ENCODE results near the gene RIPK4. TPM values are rescaled to one million over a fixed set of nuclear protein-coding genes. Genes with fewer than 3 reads are reported as not detected.

The RIPK4 gene
- total and polyA plus RNA-seq, 2 of the 13 experiments (the other 11 are each of a cell fraction or from before 2014, with no cell fraction given) = 3.1 to 4.9 TPM

DNA sequence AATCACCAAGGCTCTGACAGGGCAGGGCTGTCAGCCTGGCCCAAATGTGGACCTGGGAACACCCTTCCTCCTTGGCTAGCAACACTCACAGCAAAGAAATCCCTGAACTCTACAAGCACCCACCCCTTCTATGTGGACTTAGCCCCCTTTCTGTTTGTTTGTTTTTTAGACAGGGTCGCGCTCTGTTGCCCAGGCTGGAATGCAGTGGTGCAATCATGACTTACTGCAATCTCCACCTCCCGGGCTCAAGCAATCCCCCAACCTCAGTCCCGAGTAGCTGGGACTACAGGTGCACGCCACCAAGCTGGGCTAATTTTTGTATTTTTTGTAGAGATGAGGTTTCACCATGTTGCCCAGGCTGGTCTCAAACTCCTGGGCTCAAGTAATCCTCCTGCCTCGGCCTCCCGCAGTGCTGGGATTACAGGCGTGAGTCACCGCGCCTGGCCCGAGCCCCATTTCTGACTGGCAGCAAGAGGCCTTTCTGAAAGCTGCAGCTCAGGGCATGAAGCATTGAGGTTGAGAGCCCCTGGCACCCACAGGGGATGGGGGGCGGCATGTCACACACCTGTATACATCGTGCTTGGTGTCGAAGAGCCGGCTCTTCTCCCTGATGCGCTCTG, 16.2 kb downstream of the RIPK4 start (continued):
- TF ChIP-seq, protein P1, sequence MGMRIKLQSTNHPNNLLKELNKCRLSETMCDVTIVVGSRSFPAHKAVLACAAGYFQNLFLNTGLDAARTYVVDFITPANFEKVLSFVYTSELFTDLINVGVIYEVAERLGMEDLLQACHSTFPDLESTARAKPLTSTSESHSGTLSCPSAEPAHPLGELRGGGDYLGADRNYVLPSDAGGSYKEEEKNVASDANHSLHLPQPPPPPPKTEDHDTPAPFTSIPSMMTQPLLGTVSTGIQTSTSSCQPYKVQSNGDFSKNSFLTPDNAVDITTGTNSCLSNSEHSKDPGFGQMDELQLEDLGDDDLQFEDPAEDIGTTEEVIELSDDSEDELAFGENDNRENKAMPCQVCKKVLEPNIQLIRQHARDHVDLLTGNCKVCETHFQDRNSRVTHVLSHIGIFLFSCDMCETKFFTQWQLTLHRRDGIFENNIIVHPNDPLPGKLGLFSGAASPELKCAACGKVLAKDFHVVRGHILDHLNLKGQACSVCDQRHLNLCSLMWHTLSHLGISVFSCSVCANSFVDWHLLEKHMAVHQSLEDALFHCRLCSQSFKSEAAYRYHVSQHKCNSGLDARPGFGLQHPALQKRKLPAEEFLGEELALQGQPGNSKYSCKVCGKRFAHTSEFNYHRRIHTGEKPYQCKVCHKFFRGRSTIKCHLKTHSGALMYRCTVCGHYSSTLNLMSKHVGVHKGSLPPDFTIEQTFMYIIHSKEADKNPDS (CRISPR knock-in tag; IDR thresholded peaks at IDR 0.05) = 0 out of 2 replicates have a peak, but pooled peaks have one; percentile 40
- TF ChIP-seq ZNF430 (CRISPR knock-in tag; IDR thresholded peaks at IDR 0.05) (no peak), SIN3B (IDR thresholded peaks at IDR 0.05; ENCODE audit: low read length) (no peak), ZNF615 (CRISPR knock-in tag; IDR thresholded peaks at IDR 0.05; ENCODE audit: borderline replicate concordance) (no peak), HES4 (CRISPR knock-in tag; IDR thresholded peaks at IDR 0.05; ENCODE audit: borderline replicate concordance) (no peak), ZKSCAN8 (CRISPR knock-in tag; IDR thresholded peaks at IDR 0.05; ENCODE audit: borderline replicate concordance) (no peak; the same call in 1 of the 2 replicates), NFIB (CRISPR knock-in tag; IDR thresholded peaks at IDR 0.05; ENCODE audit: borderline replicate concordance) (no peak), POGZ (CRISPR knock-in tag; IDR thresholded peaks at IDR 0.05) (no peak), CC2D1A (CRISPR knock-in tag; IDR thresholded peaks at IDR 0.05) (no peak), ZNF747 (CRISPR knock-in tag; IDR thresholded peaks at IDR 0.05; ENCODE audit: borderline replicate concordance) (no peak; the same call in 1 of the 2 replicates)
- TF ChIP-seq, protein P2, sequence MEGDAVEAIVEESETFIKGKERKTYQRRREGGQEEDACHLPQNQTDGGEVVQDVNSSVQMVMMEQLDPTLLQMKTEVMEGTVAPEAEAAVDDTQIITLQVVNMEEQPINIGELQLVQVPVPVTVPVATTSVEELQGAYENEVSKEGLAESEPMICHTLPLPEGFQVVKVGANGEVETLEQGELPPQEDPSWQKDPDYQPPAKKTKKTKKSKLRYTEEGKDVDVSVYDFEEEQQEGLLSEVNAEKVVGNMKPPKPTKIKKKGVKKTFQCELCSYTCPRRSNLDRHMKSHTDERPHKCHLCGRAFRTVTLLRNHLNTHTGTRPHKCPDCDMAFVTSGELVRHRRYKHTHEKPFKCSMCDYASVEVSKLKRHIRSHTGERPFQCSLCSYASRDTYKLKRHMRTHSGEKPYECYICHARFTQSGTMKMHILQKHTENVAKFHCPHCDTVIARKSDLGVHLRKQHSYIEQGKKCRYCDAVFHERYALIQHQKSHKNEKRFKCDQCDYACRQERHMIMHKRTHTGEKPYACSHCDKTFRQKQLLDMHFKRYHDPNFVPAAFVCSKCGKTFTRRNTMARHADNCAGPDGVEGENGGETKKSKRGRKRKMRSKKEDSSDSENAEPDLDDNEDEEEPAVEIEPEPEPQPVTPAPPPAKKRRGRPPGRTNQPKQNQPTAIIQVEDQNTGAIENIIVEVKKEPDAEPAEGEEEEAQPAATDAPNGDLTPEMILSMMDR (CRISPR knock-in tag; IDR thresholded peaks at IDR 0.05) = no peak
- TF ChIP-seq, protein P3, sequence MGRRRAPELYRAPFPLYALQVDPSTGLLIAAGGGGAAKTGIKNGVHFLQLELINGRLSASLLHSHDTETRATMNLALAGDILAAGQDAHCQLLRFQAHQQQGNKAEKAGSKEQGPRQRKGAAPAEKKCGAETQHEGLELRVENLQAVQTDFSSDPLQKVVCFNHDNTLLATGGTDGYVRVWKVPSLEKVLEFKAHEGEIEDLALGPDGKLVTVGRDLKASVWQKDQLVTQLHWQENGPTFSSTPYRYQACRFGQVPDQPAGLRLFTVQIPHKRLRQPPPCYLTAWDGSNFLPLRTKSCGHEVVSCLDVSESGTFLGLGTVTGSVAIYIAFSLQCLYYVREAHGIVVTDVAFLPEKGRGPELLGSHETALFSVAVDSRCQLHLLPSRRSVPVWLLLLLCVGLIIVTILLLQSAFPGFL (CRISPR knock-in tag; IDR thresholded peaks at IDR 0.05) = no peak
- TF ChIP-seq, protein P4, sequence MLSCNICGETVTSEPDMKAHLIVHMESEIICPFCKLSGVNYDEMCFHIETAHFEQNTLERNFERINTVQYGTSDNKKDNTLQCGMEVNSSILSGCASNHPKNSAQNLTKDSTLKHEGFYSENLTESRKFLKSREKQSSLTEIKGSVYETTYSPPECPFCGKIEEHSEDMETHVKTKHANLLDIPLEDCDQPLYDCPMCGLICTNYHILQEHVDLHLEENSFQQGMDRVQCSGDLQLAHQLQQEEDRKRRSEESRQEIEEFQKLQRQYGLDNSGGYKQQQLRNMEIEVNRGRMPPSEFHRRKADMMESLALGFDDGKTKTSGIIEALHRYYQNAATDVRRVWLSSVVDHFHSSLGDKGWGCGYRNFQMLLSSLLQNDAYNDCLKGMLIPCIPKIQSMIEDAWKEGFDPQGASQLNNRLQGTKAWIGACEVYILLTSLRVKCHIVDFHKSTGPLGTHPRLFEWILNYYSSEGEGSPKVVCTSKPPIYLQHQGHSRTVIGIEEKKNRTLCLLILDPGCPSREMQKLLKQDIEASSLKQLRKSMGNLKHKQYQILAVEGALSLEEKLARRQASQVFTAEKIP (CRISPR knock-in tag; IDR thresholded peaks at IDR 0.05; ENCODE audit: borderline replicate concordance) = no peak
- TF ChIP-seq, protein P5, sequence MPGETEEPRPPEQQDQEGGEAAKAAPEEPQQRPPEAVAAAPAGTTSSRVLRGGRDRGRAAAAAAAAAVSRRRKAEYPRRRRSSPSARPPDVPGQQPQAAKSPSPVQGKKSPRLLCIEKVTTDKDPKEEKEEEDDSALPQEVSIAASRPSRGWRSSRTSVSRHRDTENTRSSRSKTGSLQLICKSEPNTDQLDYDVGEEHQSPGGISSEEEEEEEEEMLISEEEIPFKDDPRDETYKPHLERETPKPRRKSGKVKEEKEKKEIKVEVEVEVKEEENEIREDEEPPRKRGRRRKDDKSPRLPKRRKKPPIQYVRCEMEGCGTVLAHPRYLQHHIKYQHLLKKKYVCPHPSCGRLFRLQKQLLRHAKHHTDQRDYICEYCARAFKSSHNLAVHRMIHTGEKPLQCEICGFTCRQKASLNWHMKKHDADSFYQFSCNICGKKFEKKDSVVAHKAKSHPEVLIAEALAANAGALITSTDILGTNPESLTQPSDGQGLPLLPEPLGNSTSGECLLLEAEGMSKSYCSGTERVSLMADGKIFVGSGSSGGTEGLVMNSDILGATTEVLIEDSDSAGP (CRISPR knock-in tag; IDR thresholded peaks at IDR 0.05; ENCODE audit: borderline replicate concordance) = peak; percentile 24; the same call in 1 of the 2 replicates
- TF ChIP-seq, protein P6, sequence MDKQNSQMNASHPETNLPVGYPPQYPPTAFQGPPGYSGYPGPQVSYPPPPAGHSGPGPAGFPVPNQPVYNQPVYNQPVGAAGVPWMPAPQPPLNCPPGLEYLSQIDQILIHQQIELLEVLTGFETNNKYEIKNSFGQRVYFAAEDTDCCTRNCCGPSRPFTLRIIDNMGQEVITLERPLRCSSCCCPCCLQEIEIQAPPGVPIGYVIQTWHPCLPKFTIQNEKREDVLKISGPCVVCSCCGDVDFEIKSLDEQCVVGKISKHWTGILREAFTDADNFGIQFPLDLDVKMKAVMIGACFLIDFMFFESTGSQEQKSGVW (CRISPR knock-in tag; IDR thresholded peaks at IDR 0.05; ENCODE audit: borderline replicate concordance) = no peak
- TF ChIP-seq, protein P7, sequence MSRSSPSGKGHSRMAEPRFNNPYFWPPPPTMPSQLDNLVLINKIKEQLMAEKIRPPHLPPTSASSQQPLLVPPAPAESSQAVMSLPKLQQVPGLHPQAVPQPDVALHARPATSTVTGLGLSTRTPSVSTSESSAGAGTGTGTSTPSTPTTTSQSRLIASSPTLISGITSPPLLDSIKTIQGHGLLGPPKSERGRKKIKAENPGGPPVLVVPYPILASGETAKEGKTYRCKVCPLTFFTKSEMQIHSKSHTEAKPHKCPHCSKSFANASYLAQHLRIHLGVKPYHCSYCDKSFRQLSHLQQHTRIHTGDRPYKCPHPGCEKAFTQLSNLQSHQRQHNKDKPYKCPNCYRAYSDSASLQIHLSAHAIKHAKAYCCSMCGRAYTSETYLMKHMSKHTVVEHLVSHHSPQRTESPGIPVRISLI (CRISPR knock-in tag; IDR thresholded peaks at IDR 0.05; ENCODE audit: borderline replicate concordance) = no peak
